ENCODE measurements around the gene USH1C.

USH1C gene

GRCh38 chr11:17568944-17569343 is 24.7 kb upstream of the USH1C start:
- DNase-seq, result no peak

- no peak for DNase-seq
These were observed 20.4 kb upstream of the USH1C start for GRCh38 chr11:17564687-17565042.

GRCh38 chr11:17563961-17564686 is 19.9 kb upstream of the USH1C start:
- DNase-seq, result no peak

DNA sequence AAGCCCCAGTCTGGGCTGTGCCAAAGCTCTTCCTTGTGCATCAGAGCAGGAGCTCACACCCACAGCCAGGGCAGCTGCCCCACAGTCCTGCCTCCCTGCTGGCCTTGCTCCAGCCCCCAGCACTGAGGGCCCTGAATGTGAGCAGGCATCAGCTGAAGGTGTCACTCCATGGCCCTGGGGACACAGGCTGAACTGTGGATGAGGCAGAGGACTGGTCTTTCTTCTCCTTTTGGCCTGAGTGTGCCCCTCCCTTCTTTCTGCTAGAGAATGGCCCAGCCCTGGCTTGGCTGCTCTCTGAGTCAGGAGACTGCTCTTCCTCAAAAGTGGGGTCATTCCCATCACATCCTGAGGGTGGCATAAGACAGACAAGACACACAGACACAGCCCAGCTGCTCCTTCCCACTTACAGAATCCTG is 19.0 kb upstream of the USH1C start:
- no peak for DNase-seq

- DNase-seq, result no peak
These were observed 17.3 kb upstream of the USH1C start for GRCh38 chr11:17561526-17561925.

DNA sequence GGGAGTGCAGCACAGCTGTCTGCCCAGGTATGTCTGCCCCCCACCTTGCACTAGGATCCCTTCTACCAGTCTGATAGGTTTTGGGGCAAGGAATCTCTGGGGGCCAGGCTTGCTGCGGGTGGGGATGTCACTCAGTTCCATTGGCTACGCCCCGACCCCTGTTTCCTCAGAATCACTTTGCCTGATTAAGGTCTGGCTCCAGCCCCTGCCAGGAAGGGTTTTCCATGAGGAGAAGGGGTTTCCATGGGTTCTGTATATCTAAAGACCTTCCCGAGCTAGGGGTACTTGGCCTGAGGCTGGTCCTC is 16.8 kb upstream of the USH1C start:
- DNase-seq, result no peak

DNA sequence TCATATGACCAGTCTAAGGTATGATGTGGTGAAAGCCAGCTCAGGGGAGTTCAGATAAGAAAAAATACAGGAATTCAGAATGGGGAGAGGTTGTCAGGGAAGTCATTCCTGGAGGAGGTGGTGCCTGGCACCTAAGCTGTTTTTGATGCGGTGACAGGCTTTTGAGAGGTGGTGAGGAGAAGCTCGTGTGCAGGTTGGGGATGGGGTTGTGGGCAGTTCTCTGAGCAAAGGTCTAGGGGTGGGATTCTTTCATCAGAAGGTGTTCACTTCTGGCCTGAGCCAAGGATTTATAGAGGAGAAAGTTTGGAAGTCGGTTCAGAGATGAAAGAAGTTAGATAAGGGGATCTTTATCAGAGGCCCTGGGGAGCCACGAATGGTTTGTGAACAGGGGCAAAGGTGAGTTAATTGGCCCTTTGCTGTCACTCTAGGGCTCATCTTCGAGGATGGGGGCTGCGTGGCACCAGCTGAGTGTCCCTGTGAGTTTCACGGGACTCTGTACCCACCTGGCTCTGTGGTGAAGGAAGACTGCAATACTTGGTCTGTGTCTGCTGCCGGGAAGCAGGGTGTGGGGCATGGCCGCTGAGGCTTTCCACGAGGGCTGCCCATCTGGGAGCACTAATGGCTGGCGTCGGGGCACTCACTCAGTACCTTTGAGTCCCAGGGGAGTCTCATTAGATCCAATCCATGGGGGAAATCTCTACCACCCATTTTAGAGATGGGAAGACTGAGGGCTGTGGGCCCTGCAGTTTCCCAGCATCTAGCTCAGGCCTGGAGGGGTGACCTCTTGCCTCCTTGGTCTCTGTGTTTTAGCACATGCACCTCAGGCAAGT is 16.3 kb upstream of the USH1C start:
- no peak for DNase-seq

- no peak for DNase-seq
These were observed 15.3 kb upstream of the USH1C start for GRCh38 chr11:17559341-17560087.

DNA sequence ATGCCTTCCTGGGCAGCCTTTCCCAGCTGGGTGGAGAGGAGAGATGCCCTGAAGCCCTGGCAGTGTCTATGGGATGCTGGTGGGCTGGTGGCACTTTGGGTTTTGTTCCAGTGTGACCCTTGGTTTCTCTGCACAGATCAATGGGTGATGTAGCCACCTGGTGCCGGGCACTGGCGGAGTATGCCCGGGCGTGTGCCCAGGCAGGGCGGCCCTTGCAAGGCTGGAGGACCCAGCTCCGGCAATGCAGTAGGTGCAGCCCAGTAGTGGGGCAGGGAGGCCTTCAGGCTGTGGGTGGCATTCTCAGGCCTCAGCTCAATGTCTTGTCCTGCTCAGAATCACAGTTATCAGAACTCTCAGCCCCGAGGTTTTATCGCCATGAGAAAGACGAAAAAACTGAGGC is 14.7 kb upstream of the USH1C start:
- DNase-seq, result no peak

DNA sequence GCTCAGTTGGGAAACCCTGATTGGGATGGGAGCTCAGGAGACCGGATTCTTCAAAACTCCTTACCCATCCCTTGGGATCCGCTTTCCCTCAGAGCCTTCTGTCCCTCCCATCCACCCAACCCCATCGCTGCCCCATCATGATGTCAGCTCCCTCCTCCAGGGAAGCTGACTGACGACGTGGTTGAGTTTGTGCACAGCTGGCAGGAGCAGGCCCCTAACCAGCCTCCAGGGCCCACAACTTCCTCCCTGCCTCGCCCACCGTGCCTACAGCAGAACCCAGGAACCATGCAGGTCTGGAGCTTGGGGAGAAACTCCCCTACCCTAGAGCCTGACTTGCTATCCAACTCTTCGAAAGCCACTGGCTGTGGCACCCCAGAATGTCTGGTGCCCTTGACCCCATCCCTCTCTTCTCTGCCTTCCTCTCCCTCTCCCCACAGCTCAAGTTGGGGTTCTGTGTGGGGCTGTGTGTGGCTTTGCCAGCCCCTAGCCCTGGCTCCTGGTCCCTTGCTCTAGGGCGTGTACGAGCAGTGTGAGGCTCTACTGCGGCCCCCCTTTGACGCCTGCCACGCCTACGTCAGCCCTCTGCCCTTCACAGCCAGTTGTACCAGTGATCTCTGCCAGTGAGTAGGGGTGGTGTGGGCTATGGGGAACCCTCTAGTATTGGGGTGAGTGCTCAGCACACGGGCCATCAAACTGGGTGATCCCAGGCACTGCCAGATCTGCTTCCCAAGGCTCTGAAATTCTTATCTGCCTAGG is 14.0 kb upstream of the USH1C start:
- no peak for DNase-seq

DNA sequence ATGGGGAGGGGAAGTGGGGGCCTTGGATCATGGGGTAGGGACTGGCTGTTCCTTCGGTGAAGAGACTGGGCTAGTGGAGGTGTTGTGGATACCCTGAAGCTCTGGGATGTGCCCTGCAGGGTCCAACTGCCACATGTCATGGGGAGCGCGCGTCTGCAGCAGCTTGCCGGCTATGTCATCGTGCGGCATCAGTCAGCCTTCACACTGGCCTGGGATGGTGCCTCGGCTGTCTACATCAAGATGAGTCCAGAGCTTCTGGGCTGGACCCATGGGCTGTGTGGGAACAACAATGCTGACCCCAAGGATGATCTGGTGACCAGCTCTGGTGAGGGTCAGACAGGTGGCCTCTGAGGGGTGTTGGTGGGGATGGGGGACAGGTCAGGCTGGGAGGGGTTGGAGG is 12.8 kb upstream of the USH1C start:
- no peak for DNase-seq

DNA sequence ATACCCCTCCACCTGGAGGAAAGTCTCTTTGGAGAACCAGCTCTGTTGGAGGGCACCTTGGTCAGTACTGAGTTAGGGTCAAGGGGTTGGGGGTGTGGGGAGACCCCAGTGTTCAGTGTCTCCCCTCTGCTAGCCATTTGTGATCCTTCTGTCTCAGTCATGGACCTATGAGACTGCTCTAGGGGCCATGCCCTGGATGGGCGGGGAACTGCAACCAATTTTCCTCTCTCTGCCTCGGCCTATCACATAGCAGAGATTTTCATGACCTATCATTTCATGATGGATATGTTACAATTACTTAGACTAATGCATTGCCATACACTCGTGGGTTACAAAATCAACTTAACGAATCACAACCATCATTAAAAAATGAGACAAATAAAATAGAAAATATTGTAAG is 10.3 kb upstream of the USH1C start:
- no peak for DNase-seq

GRCh38 chr11:17553249-17553546 is 9.0 kb upstream of the USH1C start:
- no peak for DNase-seq

GRCh38 chr11:17552392-17553248 is 8.4 kb upstream of the USH1C start:
- DNase-seq, result no peak

DNA sequence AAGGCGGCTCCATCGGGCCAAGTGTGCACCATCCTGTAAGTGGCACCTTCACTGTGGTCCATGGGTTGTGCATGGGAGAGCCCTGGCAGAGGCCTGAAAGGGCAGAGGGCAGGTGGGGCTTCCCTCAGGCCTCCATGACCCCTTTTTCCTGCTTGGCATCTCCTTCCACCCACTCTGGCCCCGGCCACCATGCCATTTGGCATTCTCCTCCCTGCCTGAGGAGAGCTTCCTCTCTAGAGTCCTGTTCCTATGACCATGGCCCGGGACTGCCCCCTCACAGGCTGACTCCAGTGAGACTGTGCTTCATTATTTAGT is 7.8 kb upstream of the USH1C start:
- peak; percentile 6 for DNase-seq

DNA sequence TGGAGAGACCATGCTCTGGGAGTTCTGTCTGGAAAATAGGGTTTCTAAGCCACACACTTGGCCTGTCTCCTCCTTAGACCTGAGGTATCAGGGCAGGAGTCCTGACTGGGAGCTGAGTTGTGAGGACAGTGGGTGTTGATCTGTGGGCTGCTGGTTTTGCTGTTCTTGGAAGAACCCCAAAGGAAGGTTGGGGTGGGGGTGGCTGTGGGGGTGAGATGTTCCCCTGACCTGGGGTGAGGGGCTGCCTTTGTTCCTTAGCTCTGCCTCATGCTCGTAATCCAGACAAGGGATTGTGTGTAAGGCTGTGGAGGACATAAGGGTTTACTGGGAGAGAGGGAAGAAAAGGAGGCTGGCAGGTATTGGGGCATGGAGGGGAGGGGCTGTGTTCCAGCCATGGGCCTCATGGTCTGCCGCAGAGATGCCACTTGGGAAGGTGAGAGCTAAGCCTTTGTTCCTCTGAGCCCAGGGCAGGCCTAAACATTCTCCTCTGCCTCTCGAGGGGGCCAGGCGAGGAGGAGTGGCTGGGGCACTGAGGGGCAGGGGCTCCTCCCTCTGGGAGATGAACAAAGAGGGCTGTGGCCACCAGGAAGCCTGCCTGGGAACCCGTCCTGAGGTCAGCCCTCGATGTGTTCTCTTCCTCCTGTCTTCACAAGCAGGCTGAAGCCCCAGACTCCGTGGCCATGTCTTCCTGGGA is 7.3 kb upstream of the USH1C start:
- DNase-seq, result no peak

DNA sequence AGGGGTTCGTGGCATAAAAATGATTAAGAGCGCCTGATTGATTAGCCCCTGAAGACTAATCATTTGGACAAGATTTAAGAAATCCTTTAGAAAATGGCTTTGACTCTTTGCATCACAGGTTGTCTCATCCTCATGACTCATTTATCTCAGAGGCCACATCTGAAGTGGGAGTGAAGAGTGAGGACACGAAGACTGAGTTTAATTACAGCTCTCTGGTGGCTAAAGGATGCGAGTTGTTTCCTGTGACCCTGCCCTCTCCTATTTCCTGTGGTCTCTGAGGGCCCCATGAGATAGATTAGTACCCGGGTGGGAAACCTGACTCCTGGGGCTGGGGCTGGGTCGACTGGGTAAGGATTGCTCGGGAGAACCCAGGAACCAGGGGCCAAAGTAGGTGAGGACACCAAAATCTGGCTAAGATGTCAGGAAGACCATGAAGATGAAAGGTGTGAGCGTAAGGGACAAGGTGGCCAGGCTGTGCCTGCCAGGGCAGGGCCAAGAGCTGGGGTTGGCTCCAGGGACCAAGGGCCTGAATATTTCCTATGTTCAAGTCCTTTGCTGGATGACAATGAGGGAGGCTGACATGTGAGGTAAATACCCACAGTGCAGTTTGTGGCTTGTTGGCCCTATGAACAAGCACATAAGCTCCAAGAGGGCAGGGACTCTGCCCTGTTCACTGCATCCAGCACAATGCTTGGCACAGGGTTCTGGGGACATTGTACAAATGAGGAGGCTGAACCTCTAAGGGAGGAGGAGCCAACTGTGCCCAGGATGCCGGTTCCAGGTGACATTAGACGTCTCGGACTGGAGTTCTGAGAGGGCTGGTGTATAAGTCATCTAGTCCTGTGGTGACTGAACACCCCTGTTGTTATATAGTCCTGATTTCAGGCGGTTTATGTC is 6.5 kb upstream of the USH1C start:
- no peak for DNase-seq

- DNase-seq, result no peak
These were observed 4.2 kb upstream of the USH1C start for GRCh38 chr11:17548444-17548843.

DNA sequence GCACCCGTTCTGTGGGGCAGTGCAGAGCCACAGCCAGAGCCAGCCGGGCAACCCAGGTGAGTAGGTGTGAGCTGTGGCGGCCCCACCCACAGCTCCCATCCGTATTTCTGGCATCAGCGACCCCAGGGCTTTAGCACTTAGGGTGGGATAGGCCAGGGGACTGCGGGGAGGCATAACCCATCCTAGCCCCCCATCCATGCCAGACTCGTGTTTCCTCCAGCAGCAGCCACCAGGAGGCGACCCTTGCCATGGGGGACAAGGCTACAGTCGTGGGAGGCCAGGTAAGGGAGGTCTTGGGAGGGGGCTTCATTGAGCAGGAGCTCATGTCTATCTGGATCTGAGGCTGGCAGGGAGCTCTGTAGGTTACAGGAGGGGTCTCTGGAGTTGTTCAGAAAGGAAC is 3.7 kb upstream of the USH1C start:
- no peak for DNase-seq

DNA sequence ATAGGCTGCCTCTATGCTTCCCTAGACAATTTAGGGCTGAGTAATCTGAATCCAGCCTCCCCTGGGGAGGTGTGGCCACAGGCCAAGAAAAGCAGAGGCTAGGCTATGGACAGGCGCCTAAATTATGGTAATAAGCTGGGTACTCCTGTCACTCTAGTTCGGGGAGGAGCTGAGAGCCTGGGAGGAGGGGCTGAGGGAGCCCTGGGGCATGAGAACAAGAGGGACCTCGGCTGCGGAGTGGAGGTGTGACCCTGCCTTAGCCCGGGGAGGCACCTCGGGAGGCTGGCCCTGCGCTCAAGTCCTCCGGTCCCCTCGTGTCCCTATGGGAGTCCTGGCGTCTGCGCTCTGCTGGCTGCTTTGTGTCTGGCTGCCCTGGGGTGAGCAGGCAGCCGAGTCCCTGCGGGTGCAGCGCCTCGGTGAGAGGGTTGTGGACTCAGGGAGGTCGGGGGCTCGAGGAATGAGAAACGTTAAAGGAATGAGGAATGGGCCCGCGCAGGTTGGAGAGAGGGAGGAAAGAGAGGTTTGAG is 2.9 kb upstream of the USH1C start, which contains the start of gene OTOG:
Gene OTOG, plus strand, starts transcription at position 209 of the 527 bp plus-strand sequence. Its CDS starts 114 bp downstream, at position 323.
- DNase-seq, result no peak

DNA sequence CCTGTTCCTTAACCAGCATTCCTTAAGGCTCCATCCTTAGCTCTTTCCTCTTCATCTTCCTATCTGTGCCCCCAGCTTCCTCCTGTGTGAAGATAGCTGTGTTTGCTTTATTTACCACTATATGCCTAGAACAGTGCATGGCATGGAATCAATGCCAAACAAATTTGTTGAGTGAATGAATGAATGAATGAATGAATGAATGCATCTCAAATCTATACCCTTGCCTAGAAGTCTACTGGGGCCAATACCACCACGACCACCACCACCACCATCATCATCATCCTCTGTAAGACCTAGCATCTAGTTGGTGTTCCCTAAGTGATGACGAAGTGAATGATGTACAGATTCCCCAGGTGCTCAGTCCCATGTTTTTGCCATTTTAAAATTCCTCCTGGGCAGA is 2.0 kb upstream of the USH1C start:
- no peak for DNase-seq

All from activated CD8-positive, alpha-beta memory T cell treated with anti-CD3 and anti-CD28 coated beads, Interleukin-2, amount 50 U/mL, for 4 hours (primary cell).